NCI-H510A (cell line): ENCODE measurements around the gene PGBD1.
"Not testable (repeated sequence)": the region's sequence is repeated elsewhere in the genome, so short reads cannot be mapped to it uniquely, and the experiment has no call there.

Source experiments
- DNase-seq: peaks from one replicate; lab custom pipeline; 2025; lab: John Stamatoyannopoulos, UW

Gene PGBD1

DNA sequence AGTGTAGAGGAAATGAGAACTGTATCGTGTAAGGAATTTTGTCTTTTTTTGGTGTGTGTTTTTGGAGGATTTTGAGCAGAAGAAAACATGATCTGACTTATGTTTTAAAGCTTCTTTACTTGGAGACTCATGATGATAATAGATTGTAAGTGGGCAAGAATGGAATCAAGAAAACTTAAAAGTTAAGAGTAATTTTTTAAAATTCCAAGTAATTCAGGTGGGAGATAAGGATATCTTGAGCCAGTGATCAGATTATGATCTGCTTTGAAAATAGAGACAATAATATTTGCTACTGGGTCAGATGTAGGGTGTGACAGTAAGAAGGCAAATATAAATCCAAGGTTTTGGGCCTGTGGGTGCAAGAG lies 13.7 kb upstream of the PGBD1 start:
- no peak for DNase-seq

DNA sequence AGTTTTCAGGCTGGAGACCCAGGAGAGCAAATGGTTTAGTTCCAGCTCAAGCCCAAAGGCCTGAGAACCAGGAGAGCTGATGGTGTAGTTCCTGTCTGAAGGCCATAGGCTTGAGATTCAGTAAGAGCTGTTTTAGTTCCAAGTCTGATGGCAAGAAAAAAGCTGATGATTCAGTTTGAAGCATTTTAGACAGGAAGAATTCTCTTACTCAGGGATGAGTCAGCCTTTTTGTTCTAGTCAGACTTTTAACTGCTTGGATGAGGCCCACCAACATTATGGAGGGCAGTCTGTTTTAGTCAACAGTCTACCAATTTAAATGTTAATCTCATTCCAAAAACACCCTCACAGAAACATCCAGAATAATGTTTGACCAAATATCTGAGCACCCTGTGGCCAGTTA lies 11.9 kb upstream of the PGBD1 start:
- no peak for DNase-seq

DNA sequence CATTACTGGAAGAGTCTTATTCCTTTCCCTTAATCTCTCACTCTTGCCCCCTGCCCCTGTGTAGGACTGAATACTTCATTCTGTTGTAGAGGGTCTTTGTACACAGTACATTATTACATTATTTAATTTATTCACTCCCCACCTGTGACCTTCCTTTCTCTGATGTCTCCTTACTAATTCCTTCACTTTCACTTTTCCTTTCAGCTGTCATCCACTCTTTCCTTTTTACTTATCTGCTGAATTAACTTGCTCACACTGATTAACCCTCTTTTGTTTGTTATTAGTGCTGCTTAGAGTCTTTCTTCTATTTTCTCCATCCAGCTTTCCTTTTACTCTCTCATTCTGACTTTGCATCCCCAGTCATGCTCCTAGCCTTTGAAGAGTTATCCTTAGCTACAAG lies 6.5 kb upstream of the PGBD1 start:
- no peak for DNase-seq

GRCh38 chr6:28277746-28278145 lies 3.6 kb upstream of the PGBD1 start:
- no peak for DNase-seq

DNA sequence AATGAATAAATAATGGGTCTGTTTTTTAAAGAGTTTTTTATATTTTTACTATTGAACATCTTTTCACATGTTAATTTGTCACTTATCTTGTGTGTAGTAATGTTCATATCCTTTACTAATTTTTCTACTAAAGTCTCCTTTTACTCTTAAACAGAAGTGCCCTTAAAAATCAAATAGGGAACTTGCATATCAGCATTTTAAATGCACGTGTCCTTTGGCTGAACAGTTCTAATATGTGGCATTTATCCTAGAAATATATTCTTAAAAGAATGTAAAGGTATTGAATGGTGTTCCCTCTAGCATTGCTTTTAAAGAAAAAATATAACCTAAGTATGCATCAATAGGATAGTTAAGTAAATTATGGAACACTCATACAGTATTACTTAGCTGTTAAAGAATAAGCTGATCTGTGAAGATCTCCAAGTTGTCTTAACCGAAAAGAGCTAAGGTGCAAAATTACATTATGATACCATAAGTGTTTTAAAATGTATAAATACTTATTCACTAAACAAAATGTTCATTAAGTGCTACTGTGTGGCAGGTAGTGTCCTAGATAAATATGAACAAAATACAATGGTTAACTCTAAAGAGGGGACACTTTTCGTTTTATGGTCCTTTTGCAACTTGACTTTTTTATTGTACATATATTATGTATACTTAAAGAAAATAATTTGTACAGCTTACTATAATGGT lies 631 bp upstream of the PGBD1 start:
- DNase-seq: no peak

- DNase-seq: no peak
Measured at GRCh38 chr6:28282926-28283325, 1.6 kb downstream of the PGBD1 start.

GRCh38 chr6:28291573-28291972 lies 10.2 kb downstream of the PGBD1 start:
- no peak for DNase-seq

GRCh38 chr6:28295326-28295725 lies 14.0 kb downstream of the PGBD1 start:
- no peak for DNase-seq

GRCh38 chr6:28296520-28297060 lies 15.2 kb downstream of the PGBD1 start:
- no peak for DNase-seq

- no peak for DNase-seq
Measured at GRCh38 chr6:28303570-28303969, 22.2 kb downstream of the PGBD1 start.

- DNase-seq: not testable (repeated sequence)
Measured at GRCh38 chr6:28306363-28306762, 25.0 kb downstream of the PGBD1 start.

DNA sequence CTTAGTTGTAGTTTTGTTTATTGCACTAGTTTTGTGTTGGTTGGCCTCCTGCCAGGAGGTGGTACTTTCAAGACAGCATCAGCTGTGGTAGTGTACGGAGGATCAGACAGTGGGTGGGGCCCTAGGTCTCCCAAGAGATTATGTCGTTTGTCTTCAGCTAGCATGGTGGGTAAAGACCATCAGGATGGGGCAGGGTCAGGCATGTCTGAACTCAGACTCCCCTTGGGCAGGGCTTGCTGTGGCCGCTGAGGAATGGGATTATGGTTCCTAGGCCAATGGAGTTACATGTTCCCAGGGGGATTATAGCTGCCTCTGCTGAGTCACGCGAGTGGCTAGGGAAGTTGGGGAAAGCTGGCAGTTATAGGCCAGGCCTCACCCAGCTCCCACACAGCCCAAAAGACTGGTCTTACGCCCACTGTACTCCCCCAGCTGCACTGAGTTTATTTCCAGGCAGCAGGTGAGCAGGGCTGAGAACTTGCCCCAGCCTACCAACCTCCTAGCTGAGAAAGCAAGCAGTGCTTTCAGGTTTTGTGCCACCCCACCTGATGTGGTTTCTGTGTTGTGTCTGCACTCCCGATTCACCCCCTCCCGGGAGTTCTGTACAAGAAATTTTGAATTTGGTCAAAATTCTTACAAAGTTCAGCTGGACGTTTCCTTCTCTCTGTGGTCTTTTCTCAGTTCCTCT lies 29.9 kb downstream of the PGBD1 start:
- no peak for DNase-seq

DNA sequence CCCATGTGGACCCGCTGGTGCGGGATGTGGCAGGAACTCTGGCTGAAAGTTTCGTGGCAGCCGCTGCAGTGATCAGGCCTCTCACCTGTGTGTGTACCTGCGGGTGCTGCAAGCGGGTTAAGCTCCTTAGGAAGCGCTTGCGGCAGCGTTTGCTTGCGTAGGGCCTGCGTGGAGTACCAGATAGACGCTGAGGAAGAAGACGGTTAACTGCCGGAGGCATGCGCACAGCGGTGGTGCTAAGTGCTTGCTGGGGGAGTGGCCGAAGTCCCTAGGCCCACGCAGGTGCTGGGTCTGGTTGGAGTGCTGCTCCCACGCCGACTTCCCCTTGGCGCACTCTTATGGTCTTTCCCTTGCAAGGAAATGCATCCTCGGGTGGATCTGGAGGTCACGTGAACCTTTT lies 31.6 kb downstream of the PGBD1 start:
- no peak for DNase-seq

DNA sequence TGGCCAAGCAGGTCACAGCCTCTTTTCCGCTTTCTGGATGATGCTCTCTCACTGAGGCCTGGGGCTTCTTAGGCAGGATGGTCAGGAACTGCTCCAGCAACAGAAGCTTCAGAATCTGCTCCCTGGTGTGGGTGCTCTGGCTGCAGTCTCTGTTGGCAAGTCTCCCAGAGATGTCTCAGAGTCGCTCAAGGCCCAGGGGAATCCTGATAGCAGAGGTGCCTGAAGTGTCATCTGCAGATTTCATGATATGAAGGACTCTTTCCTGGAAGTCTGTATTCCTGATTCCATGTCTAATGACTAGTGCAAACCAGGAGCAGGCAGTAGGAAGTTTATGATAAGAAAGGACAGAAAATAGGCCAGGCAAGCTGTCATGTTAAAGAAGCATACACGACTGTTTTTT lies 34.3 kb downstream of the PGBD1 start:
- DNase-seq: no peak

- DNase-seq: not testable (repeated sequence)
Measured at GRCh38 chr6:28317866-28318265, 36.5 kb downstream of the PGBD1 start.

GRCh38 chr6:28322661-28323060 lies 41.3 kb downstream of the PGBD1 start:
- no peak for DNase-seq

DNA sequence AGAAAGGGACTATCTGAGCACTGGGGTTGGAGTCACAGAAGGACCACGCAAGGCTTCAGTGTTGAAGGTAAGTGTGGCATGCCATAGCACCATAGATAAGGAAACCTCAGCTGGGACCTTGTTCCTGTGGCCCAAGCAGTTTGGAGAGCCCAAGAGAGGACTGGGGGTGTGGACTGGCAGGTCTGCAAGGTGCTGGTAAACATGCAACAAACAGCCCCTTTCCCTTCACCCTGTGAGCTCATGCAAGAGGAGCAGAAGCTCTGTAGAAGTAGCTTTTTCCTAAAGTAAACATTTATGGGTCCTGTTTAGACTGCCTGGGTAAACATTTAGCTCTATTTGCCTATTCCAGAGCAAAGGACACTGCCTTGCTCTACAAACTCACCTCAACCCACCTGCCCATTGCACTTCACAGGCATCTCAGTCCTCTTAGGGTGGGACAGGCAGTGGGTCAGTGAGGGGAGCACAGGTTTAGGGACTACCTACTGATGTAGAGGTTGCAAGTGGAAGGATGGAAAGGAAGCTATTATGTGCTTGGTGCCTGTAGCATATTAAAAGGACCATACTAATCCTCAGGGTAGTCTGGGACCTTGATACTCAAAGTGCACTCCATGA lies 42.5 kb downstream of the PGBD1 start:
- no peak for DNase-seq

DNA sequence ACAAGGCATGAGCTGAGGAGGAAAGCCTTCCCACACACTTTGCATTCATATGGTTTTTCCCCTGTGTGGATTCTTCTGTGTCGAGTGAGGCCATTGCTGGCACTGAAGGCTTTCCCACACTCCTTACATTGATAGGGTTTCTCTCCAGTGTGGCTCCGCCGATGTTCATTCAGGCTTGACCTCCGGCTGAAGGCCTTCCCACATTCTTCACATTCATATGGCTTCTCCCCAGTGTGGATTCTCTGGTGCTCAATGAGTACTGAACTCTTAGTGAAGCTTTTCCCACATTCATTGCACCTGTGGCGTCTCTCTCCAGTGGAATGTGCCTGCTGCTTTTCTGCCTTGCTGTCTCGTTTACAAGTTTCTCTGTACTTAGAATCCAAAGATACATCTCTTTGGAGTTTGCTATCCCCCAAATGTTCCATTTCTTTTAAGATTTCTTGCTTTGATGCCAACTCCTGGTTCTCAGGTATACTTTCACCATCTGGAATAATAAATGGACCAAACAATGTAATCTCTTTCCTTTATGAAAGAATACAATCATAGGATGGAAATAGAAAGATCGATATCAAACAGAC lies 45.1 kb downstream of the PGBD1 start:
- no peak for DNase-seq

- DNase-seq: no peak
Measured at GRCh38 chr6:28330041-28330440, 48.7 kb downstream of the PGBD1 start.

- DNase-seq: no peak
Measured at GRCh38 chr6:28333047-28333446, 51.7 kb downstream of the PGBD1 start.

DNA sequence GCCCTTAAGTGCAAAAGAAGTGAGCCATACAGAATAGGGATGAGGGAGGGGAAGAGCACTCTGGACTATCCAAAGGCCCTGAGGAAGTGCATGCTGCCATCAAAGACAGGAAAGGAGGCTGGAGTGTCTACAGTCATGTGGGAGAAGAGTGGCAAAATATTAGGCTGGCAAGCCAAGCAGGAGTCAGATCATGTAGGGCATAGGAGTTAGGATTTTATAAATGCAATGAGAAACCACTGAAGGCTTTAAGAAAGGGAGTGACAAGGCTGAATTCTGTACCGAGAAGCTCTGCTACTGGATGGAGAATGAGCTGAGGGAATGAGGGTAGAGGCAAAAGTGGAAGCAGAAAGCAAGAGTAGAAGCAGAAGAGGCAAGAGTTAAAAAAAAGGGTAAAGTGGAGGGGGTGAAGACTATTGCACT lies 52.2 kb downstream of the PGBD1 start:
- DNase-seq: no peak

DNA sequence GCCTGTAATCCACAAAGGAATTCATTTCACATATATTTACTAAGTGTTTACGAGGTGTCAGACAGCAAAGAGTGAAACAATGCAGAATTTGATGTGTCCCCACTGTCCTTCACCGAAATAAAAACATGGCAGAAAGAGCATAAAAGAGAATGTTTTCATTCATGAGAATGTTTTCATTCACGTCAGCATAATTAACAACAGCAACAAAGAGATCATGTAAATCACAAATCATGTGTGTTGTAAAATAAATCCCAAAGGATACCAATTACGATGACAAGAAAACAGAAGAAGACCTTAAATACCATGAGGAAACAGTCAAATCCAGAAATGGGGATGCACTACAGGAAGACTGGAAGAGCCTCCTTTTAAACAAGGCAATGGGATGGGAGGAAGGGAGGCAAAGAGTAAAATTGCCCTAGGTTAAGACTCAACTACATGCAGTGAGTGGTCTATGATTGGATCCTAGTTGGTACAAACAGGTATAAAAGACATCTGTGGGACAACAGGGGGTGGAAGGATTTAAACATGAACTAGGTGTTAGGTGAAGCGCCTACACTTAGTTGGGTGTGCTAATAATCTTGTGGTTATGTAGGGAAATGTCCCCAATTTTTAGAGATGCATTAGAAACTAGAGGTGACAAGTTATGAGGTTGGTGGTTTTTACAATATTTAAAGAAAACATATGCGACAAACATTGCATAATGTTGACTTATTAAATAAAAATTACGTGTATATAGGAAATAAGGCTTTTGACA lies 53.1 kb downstream of the PGBD1 start:
- DNase-seq: no peak
